Measurements from ENCODE around the gene RWDD3. TPM values are rescaled to one million over a fixed set of nuclear protein-coding genes. Genes with fewer than 3 reads are reported as not detected.

Gene RWDD3
- total and polyA plus RNA-seq, 2 donors from 2014 or later = 18.0 to 19.7 TPM

DNA sequence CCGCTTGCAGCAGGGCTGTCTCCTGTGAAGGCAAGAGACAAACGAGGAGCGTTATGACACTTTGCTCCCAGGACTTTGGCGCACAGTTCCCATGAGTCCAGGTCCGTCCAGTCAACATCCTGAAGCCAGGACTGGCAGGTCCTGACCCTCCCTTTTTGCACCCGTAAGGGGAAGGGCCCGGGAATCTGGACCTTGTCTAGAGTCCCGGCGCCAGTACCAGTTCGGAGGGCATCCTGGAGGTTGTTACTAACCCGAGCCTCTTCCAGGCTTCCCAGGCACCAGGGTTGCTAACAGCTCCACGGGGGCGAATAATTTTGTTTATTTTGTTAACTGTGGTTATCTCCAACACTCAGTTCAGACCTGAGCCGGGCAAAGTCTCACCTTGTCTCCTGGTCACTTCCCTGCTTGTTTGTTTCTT, 682 bp upstream of the RWDD3 start:
- Histone ChIP-seq H3K27ac (ENCODE audit: low read depth in 2 of 2, low read length in 2 of 2) (peak overlapping the region; percentile 68 to 94), H3K9me3 (ENCODE audit: control insufficient read depth in 2 of 3, insufficient read depth in 1 of 3, low read length in 3 of 3) (no peaks in the 10 kb centered on the region), H3K36me3 (ENCODE audit: control insufficient read depth in 2 of 3, insufficient read depth in 3 of 3, low read length in 3 of 3) (no peaks in the 10 kb centered on the region), H3K4me1 (ENCODE audit: control insufficient read depth in 2 of 3, insufficient read depth in 2 of 3, low read depth in 1 of 3, low read length in 3 of 3) (peaks cover 0 to 3% (median 0%) of the 10 kb centered on the region in 3 donors), H3K27me3 (ENCODE audit: control insufficient read depth, insufficient read depth, low read length) (no peaks in the 10 kb centered on the region), H3K9ac (ENCODE audit: low read length in 3 of 3) (peak overlapping the region; percentile 41 to 96 (median 47)), H3K4me3 (ENCODE audit: low read length in 3 of 3) (peak overlapping the region; percentile 76 to 92 (median 76))
- FAIRE-seq = no peak
- intact Hi-C loops (cut with DNase I) = no loop called here
- TF ChIP-seq, protein P1, sequence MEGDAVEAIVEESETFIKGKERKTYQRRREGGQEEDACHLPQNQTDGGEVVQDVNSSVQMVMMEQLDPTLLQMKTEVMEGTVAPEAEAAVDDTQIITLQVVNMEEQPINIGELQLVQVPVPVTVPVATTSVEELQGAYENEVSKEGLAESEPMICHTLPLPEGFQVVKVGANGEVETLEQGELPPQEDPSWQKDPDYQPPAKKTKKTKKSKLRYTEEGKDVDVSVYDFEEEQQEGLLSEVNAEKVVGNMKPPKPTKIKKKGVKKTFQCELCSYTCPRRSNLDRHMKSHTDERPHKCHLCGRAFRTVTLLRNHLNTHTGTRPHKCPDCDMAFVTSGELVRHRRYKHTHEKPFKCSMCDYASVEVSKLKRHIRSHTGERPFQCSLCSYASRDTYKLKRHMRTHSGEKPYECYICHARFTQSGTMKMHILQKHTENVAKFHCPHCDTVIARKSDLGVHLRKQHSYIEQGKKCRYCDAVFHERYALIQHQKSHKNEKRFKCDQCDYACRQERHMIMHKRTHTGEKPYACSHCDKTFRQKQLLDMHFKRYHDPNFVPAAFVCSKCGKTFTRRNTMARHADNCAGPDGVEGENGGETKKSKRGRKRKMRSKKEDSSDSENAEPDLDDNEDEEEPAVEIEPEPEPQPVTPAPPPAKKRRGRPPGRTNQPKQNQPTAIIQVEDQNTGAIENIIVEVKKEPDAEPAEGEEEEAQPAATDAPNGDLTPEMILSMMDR (IDR thresholded peaks at IDR 0.05; ENCODE audit: borderline replicate concordance, extremely low read depth, insufficient read depth) = no peak
- DNase-seq = peak in 3 of 5 donors; percentile 63 to 72 (median 65)

DNA sequence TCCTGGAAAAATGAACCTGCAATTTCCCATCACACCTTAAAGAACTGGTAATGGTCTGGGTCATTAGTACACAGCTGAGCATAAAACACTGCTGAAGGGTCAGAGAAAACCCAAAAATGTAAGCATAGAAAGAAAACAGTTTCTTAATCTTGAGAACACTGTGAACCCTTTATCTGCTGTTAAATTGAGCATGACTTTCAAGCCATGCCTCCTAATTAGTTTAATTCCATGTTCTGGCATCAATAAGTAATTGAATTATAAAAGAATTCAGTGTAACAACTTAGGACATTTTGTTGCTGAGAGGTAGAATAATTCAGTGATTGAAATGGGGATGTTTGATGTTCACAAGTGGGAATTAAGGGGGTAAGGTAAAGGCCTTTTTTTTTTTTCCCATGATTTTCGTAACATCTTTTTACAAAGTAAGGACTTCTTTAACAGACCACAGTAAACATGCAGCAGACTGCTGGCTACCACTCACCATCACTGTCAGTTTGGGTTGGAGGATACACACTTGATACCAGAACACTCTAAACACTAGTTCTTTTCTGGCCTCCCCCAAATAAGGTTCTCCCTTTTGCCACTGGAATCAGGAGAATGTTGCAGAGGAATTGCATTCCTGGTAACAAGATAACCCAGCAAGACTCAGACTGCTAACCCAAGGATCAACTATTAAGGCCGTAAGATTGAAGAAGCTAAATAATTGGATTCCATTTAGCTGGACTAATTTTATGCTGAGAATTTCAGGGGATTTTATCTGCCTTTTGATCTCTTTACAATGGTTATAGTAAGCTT, 3.0 kb downstream of the RWDD3 start:
- TF ChIP-seq, protein P1 (IDR thresholded peaks at IDR 0.05; ENCODE audit: borderline replicate concordance, extremely low read depth, insufficient read depth) = no peak
- Histone ChIP-seq H3K27me3 (ENCODE audit: control insufficient read depth, insufficient read depth, low read length) (no peaks in the 10 kb centered on the region), H3K36me3 (ENCODE audit: control insufficient read depth in 2 of 3, insufficient read depth in 3 of 3, low read length in 3 of 3) (peaks cover 4 to 9% (median 5%) of the 10 kb centered on the region in 3 donors), H3K9me3 (ENCODE audit: control insufficient read depth in 2 of 3, insufficient read depth in 1 of 3, low read length in 3 of 3) (peaks cover 0 to 2% (median 0%) of the 10 kb centered on the region in 3 donors), H3K27ac (ENCODE audit: low read depth in 2 of 2, low read length in 2 of 2) (no peak overlapping the region), H3K4me1 (ENCODE audit: control insufficient read depth in 2 of 3, insufficient read depth in 2 of 3, low read depth in 1 of 3, low read length in 3 of 3) (peaks cover 0 to 3% (median 0%) of the 10 kb centered on the region in 3 donors), H3K4me3 (ENCODE audit: low read length in 3 of 3) (no peak overlapping the region), H3K9ac (ENCODE audit: low read length in 3 of 3) (no peak overlapping the region)
- intact Hi-C loops (cut with DNase I) = no loop called here
- no peak for FAIRE-seq
- DNase-seq = no peak

DNA sequence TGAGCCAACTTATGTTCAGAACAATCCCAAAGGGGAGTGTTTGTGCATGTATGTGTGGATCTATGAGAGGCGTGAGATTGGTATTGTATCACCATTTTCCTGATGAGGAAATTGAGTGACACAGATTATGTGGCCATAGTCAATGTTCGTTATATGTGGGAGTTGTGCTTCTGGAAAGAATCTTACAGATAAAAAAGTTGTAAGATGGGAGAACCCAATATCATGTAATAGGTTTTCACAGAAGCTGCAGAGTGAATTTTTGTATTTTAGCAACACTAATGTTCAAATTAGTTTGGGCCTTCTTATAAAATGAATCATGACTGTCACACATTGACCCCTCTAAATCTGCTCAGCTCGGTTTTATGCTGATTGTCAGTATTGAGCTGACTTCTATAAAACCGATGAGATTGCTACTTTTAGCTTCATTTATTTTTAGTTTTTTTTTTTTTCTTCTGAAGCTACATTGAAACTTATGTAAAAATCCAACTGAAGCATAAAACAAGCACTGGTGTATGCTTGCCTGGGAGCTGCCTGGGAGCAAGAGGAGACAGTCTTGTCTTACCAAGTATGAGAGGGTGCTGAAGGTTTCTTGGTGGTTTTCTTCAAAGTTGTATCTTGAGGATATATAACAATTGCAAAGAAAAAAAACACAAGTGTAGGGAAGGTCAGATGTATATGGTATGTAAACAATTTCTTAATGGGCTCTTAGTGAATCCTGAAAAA, 4.1 kb downstream of the RWDD3 start:
- Histone ChIP-seq H3K9me3 (ENCODE audit: control insufficient read depth in 2 of 3, insufficient read depth in 1 of 3, low read length in 3 of 3) (peaks cover 0 to 5% (median 0%) of the 10 kb centered on the region in 3 donors), H3K27ac (ENCODE audit: low read depth in 2 of 2, low read length in 2 of 2) (no peak overlapping the region), H3K36me3 (ENCODE audit: control insufficient read depth in 2 of 3, insufficient read depth in 3 of 3, low read length in 3 of 3) (peaks cover 4 to 13% (median 8%) of the 10 kb centered on the region in 3 donors), H3K27me3 (ENCODE audit: control insufficient read depth, insufficient read depth, low read length) (no peaks in the 10 kb centered on the region), H3K9ac (ENCODE audit: low read length in 3 of 3) (no peak overlapping the region), H3K4me1 (ENCODE audit: control insufficient read depth in 2 of 3, insufficient read depth in 2 of 3, low read depth in 1 of 3, low read length in 3 of 3) (peaks cover 0 to 3% (median 0%) of the 10 kb centered on the region in 3 donors), H3K4me3 (ENCODE audit: low read length in 3 of 3) (no peak overlapping the region)
- DNase-seq = no peak
- intact Hi-C loops (cut with DNase I) = no loop called here
- FAIRE-seq = no peak
- TF ChIP-seq, protein P1 (IDR thresholded peaks at IDR 0.05; ENCODE audit: borderline replicate concordance, extremely low read depth, insufficient read depth) = no peak

Data from kidney (tissue), 14 donors.